A549 (cell line): ENCODE results near the gene RADX.

Source experiments
- CHD2 ChIP-seq: fragments of 150-350 bp; IDR thresholded peaks from 2 replicates; pipeline ENCODE4 v1.6.1; 2014; ENCODE audit warnings: low read length; ENCODE audit not compliant: partially characterized antibody
- FOSB ChIP-seq: fragments of 250-450 bp; sonication (Bioruptor Pico); IDR thresholded peaks from 2 replicates; pipeline ENCODE4 v1.5.0; 2020; ENCODE audit warnings: mild to moderate bottlenecking, moderate library complexity
- RAD21 ChIP-seq, 2 experiments: fragments of >200 bp in 1 of 2; sonication (Bioruptor Twin) in 1 of 2; formaldehyde crosslinking in 1 of 2; IDR thresholded peaks in 1 of 2; conservative IDR thresholded peaks in 1 of 2; 2 replicates in 1 of 2; 3 replicates in 1 of 2; pipeline ENCODE4 v1.6.1; 2012 to 2018; ENCODE audit warnings: inconsistent platforms in 1 of 2
- SMC3 ChIP-seq: fragments of >200 bp; sonication (Bioruptor Twin); formaldehyde crosslinking; IDR thresholded peaks from 3 replicates; pipeline ENCODE4 v1.6.1; 2018; ENCODE audit warnings: inconsistent platforms

DNA sequence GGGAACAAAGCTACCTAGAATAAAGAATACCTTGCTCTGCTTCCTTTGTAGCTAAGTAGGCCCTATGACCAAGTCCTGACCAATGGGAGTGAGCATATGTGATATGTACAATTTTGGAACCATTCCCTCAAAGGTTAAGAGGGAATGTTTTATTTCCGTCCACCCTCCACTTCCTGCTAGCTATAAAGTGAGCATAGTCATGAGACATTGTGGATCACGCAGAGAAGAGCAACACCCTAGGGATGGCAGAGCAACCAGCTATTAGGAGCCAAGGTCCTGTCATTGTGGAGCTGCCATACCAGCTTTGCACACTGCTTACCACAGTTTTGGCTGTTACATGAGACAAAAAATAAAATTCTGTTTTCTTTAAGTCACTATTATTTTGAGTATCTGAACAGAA is 68.9 kb downstream of the RADX start:
- TF ChIP-seq FOSB (CRISPR knock-in tag) (no peak), RAD21 (conservative IDR thresholded peaks at IDR 0.05 in 1 of 2, IDR thresholded peaks at IDR 0.05 in 1 of 2) (no peak), SMC3 (no peak), CHD2 (no peak)
